CD4-positive, alpha-beta T cell treated with Interleukin-15 for 4 hours (primary cell): ENCODE measurements around the gene C1QL2.

Experiments
- DNase-seq: peaks from one replicate; pipeline ENCODE4 v3.0.0-alpha.2; 2020; ENCODE audit warnings: low spot score

C1QL2 gene

GRCh38 chr2:119137502-119137901 is 21.0 kb downstream of the C1QL2 start:
- DNase-seq, result no peak

- DNase-seq, result no peak
These were observed 21.7 kb downstream of the C1QL2 start for GRCh38 chr2:119136872-119137271.

- no peak for DNase-seq
These were observed 22.5 kb downstream of the C1QL2 start for GRCh38 chr2:119136093-119136492.

GRCh38 chr2:119134775-119135174 is 23.8 kb downstream of the C1QL2 start:
- no peak for DNase-seq

- no peak for DNase-seq
These were observed 31.9 kb downstream of the C1QL2 start for GRCh38 chr2:119126650-119127049.

- DNase-seq, result no peak
These were observed 35.2 kb downstream of the C1QL2 start for GRCh38 chr2:119123389-119123788.

GRCh38 chr2:119122663-119123062 is 35.9 kb downstream of the C1QL2 start:
- DNase-seq, result no peak

GRCh38 chr2:119119999-119120756 is 38.4 kb downstream of the C1QL2 start:
- DNase-seq, result no peak

GRCh38 chr2:119119076-119119785 is 39.3 kb downstream of the C1QL2 start:
- no peak for DNase-seq

GRCh38 chr2:119117891-119118882 is 40.4 kb downstream of the C1QL2 start:
- no peak for DNase-seq

- no peak for DNase-seq
These were observed 41.1 kb downstream of the C1QL2 start for GRCh38 chr2:119117408-119117807.

- DNase-seq, result no peak
These were observed 41.9 kb downstream of the C1QL2 start for GRCh38 chr2:119116411-119117295.

- no peak for DNase-seq
These were observed 44.3 kb downstream of the C1QL2 start for GRCh38 chr2:119114266-119114665.

- no peak for DNase-seq
These were observed 45.1 kb downstream of the C1QL2 start for GRCh38 chr2:119113489-119113770.

GRCh38 chr2:119112770-119113488 is 45.6 kb downstream of the C1QL2 start:
- DNase-seq, result no peak

- DNase-seq, result no peak
These were observed 46.3 kb downstream of the C1QL2 start for GRCh38 chr2:119112230-119112629.

GRCh38 chr2:119111115-119111975 is 47.2 kb downstream of the C1QL2 start:
- DNase-seq, result no peak

GRCh38 chr2:119109866-119110265 is 48.7 kb downstream of the C1QL2 start:
- DNase-seq, result no peak

GRCh38 chr2:119108186-119108585 is 50.4 kb downstream of the C1QL2 start:
- no peak for DNase-seq
